ENCODE measurements around the gene COL1A1. TPM values are rescaled to one million over a fixed set of nuclear protein-coding genes. Genes with fewer than 3 reads are reported as not detected.

COL1A1 gene
- total and polyA plus RNA-seq, 8 donors: 9.0 to 875 (median 20.9) TPM

DNA sequence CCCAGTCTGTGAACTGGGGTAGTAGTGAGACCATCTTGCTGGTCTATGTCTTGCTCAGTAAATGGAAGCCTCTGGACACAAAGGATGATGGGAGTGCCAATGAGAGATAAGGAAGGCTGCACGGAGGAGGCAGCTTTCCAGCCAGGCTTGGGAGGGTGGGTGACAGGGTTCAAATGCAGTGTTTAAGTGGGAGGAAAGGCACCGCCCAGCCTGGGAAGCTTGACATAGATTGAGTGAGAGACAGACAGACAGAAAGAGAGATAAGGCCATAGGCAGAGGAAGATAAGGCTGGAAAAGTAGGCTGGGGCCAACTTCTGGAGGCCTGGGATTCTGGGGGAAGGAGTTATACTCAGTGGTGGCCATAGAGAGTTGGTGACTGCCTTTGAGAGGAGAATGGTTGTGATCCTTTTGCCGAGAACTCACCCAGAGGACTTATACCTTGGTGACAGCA, 7.2 kb upstream of the COL1A1 start:
- intact Hi-C loops (cut with DNase I): no loop called here
- WGBS, 2 donors: 70 to 72% methylated on average over 3 of the region's 3 CpGs
- H3K9me3 ChIP-seq: no peaks in the 10 kb centered on the region
- ATAC-seq: no peak
- no peaks in the 10 kb centered on the region for H3K4me1 ChIP-seq
- no peak overlapping the region for H3K27ac ChIP-seq
- H3K27me3 ChIP-seq: no peaks in the 10 kb centered on the region
- no peak overlapping the region for H3K4me3 ChIP-seq
- TF ChIP-seq, protein P1, sequence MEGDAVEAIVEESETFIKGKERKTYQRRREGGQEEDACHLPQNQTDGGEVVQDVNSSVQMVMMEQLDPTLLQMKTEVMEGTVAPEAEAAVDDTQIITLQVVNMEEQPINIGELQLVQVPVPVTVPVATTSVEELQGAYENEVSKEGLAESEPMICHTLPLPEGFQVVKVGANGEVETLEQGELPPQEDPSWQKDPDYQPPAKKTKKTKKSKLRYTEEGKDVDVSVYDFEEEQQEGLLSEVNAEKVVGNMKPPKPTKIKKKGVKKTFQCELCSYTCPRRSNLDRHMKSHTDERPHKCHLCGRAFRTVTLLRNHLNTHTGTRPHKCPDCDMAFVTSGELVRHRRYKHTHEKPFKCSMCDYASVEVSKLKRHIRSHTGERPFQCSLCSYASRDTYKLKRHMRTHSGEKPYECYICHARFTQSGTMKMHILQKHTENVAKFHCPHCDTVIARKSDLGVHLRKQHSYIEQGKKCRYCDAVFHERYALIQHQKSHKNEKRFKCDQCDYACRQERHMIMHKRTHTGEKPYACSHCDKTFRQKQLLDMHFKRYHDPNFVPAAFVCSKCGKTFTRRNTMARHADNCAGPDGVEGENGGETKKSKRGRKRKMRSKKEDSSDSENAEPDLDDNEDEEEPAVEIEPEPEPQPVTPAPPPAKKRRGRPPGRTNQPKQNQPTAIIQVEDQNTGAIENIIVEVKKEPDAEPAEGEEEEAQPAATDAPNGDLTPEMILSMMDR (IDR thresholded peaks at IDR 0.05): no peak
- no peaks in the 10 kb centered on the region for H3K36me3 ChIP-seq
- FAIRE-seq: no peak
- no peak for DNase-seq

DNA sequence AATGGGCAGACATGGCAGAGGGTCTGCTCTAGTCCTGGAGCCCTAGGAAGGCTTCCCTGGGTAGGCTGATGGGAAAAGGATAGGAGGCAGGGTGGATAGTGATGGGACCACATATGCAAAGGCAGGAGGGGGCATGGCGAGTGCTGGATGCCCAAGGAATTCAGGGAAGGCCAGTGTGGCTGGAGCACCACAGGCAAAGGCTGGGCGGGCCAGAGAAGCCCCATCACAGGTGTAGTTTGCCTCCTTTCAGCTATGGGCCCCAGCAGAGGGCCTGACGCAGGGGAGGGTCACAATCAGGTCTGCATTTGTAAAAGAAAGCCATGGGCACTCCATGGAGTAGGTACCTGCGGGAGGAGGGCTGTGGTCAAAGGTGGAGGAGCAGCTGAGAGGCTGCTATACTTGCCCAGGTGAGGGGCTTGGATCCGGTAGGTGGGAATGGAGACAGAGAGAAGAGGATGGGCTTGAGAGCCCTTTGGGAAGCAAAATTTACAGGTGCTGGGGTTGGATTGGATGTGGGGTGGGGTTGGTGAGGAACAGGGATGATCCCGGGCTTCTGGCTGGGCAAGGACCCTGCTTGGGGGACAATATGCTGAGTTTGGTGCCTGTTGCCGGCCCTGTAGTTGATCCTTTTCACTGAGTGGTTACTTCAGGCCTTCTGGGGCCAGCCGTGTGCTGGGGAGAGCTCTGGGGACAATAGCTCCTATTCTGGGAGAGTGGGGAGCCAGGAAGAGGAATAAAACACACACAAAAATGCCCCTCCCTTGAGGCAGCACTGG, 6.5 kb upstream of the COL1A1 start:
- TF ChIP-seq, protein P1 (IDR thresholded peaks at IDR 0.05): no peak
- no peak for DNase-seq
- H3K27ac ChIP-seq: no peak overlapping the region
- no peak overlapping the region for H3K4me3 ChIP-seq
- H3K36me3 ChIP-seq: no peaks in the 10 kb centered on the region
- no peaks in the 10 kb centered on the region for H3K27me3 ChIP-seq
- H3K4me1 ChIP-seq: no peaks in the 10 kb centered on the region
- H3K9me3 ChIP-seq: no peaks in the 10 kb centered on the region
- 76 to 79% methylated on average over 8 of the region's 8 CpGs for WGBS, 2 donors
- no peak for ATAC-seq
- intact Hi-C loops (cut with DNase I): no loop called here
- FAIRE-seq: no peak

DNA sequence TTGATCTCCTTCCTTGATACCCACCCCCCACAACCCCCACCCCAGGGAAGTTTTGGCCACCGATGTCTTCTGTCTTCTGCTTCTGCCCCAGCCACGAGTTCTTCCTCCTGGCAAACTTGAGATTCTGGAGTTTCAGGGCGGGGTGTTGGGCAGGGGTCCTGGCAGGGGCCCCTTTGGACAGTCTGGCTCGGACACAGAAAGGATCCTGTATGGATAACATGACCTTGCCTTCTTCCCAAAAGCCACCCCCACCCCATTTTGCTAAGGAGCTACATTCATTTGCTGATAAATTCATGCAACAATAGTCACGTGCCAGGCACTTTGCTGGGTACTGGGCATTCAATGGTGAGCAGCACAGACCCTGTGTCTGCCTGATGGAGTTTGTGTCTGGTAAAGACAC, 5.9 kb upstream of the COL1A1 start:
- H3K4me3 ChIP-seq: no peak overlapping the region

DNA sequence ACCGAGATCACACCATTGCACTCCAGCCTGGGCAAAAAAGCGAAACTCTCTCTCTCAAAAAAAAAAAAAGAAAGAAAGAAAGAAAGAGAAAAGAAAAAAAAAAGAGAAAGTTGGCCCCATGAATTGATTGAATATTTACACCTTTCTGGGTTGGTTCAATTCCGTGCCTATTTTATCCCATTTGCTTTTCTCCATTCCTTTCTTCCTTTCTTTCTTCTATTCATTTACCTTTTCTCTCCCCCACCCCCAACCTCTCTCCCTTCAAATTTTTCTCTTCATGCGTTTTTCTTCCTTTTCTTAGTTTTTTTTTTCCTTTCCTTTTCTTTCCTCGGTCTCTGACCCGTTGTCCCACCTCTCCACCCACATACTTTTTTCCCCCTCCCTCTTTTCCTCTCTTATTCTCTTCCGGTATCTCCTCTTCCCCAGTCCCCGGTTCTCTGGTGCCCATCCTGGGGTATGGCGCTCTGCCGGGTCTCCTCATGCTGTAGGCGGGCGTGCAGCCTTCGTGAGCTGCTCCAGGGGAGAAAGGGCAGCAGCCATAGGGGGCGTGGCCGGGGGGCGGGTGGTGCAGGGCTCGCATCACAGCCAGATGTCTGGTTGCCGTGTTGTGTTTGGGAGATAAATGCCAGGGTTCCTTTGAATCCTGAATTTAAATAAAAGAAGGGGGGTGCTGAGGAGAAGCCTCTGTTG, 5.3 kb upstream of the COL1A1 start:
- TF ChIP-seq, protein P1 (IDR thresholded peaks at IDR 0.05): no peak
- H3K9me3 ChIP-seq: no peaks in the 10 kb centered on the region
- FAIRE-seq: no peak
- no peak overlapping the region for H3K27ac ChIP-seq
- intact Hi-C loops (cut with DNase I): no loop called here
- ATAC-seq: no peak
- no peaks in the 10 kb centered on the region for H3K36me3 ChIP-seq
- DNase-seq: peak in 1 of 6 donors; percentile 13
- 16 to 24% methylated on average over 18 of the region's 18 CpGs for WGBS, 2 donors
- H3K27me3 ChIP-seq: no peaks in the 10 kb centered on the region
- no peak overlapping the region for H3K4me3 ChIP-seq
- H3K4me1 ChIP-seq: no peaks in the 10 kb centered on the region

More for the DNA sequence above, 5.9 kb upstream of the COL1A1 start:
- DNase-seq (no peak), FAIRE-seq (no peak), ATAC-seq (no peak)
- intact Hi-C loops (cut with DNase I): no loop called here
- no peaks in the 10 kb centered on the region for H3K36me3 ChIP-seq
- no peak overlapping the region for H3K27ac ChIP-seq
- H3K27me3 ChIP-seq: no peaks in the 10 kb centered on the region
- WGBS, 2 donors: 50 to 61% methylated on average over 5 of the region's 5 CpGs
- H3K4me1 ChIP-seq: no peaks in the 10 kb centered on the region
- H3K9me3 ChIP-seq: no peaks in the 10 kb centered on the region
- TF ChIP-seq, protein P1 (IDR thresholded peaks at IDR 0.05): no peak

All from pancreas (tissue), 10 donors.